ENCODE data around the gene CGB1. TPM values are rescaled to one million over a fixed set of nuclear protein-coding genes. Genes with fewer than 3 reads are reported as not detected.
"Not testable (repeated sequence)": the region's sequence is repeated elsewhere in the genome, so short reads cannot be mapped to it uniquely, and the experiment has no call there.

The CGB1 gene
- total RNA-seq, 3 donors from 2014 or later = not detected

GRCh38 chr19:49020931-49021895 is 15.5 kb downstream of the CGB1 start:
- peaks cover 3% of the 10 kb centered on the region for H3K27me3 Mint-ChIP-seq (ENCODE audit: low read depth)
- no peak overlapping the region for H3K4me3 Mint-ChIP-seq
- ATAC-seq (no peak), DNase-seq (no peak)
- H3K9me3 Mint-ChIP-seq = no peaks in the 10 kb centered on the region
- no peaks in the 10 kb centered on the region for H3K36me3 Mint-ChIP-seq (ENCODE audit: insufficient read depth)
- H3K4me1 Mint-ChIP-seq (ENCODE audit: low read depth) = peaks cover 18% of the 10 kb centered on the region

- H3K9me3 Mint-ChIP-seq = no peaks in the 10 kb centered on the region
- no peak overlapping the region for H3K4me3 Mint-ChIP-seq
- ATAC-seq (no peak), DNase-seq (no peak)
- peaks cover 2% of the 10 kb centered on the region for H3K36me3 Mint-ChIP-seq (ENCODE audit: insufficient read depth)
- H3K27me3 Mint-ChIP-seq (ENCODE audit: low read depth) = peaks cover 3% of the 10 kb centered on the region
- peaks cover 18% of the 10 kb centered on the region for H3K4me1 Mint-ChIP-seq (ENCODE audit: low read depth)
Observed at GRCh38 chr19:49020342-49020741, 16.4 kb downstream of the CGB1 start.

- DNase-seq (peak; percentile 65), ATAC-seq (peak; percentile 38 to 59)
- no peaks in the 10 kb centered on the region for H3K9me3 Mint-ChIP-seq
- peaks cover 18% of the 10 kb centered on the region for H3K4me1 Mint-ChIP-seq (ENCODE audit: low read depth)
- H3K36me3 Mint-ChIP-seq (ENCODE audit: insufficient read depth) = peaks cover 2% of the 10 kb centered on the region
- H3K27me3 Mint-ChIP-seq (ENCODE audit: low read depth) = peaks cover 3% of the 10 kb centered on the region
- peak overlapping the region; percentile 77 for H3K4me3 Mint-ChIP-seq
Observed at GRCh38 chr19:49019242-49019932, 17.3 kb downstream of the CGB1 start.

GRCh38 chr19:49018388-49019241 is 18.1 kb downstream of the CGB1 start:
- not testable (repeated sequence) for H3K27me3 Mint-ChIP-seq (ENCODE audit: low read depth); H3K36me3 Mint-ChIP-seq (ENCODE audit: insufficient read depth); ATAC-seq; H3K9me3 Mint-ChIP-seq; DNase-seq
- peak overlapping the region; percentile 77 for H3K4me3 Mint-ChIP-seq
- peaks cover 18% of the 10 kb centered on the region for H3K4me1 Mint-ChIP-seq (ENCODE audit: low read depth)

- peak overlapping the region; percentile 77 for H3K4me3 Mint-ChIP-seq
- peaks cover 5% of the 10 kb centered on the region for H3K36me3 Mint-ChIP-seq (ENCODE audit: insufficient read depth)
- DNase-seq (peak; percentile 57), ATAC-seq (peak; percentile 85 to 88)
- peaks cover 18% of the 10 kb centered on the region for H3K4me1 Mint-ChIP-seq (ENCODE audit: low read depth)
- peaks cover 3% of the 10 kb centered on the region for H3K27me3 Mint-ChIP-seq (ENCODE audit: low read depth)
- H3K9me3 Mint-ChIP-seq = no peaks in the 10 kb centered on the region
Observed at GRCh38 chr19:49017666-49018351, 18.9 kb downstream of the CGB1 start.

- ATAC-seq (no peak), DNase-seq (no peak)
- Mint-ChIP-seq H3K27me3 (ENCODE audit: low read depth) (peaks cover 3% of the 10 kb centered on the region), H3K36me3 (ENCODE audit: insufficient read depth) (peaks cover 5% of the 10 kb centered on the region), H3K9me3 (no peaks in the 10 kb centered on the region), H3K4me3 (peak within 1 kb of the TSS; percentile 77), H3K4me1 (ENCODE audit: low read depth) (peaks cover 18% of the 10 kb centered on the region)
Observed at GRCh38 chr19:49017041-49017665, 19.5 kb downstream of the CGB1 start, which contains the start of gene LHB. Gene LHB, minus strand, starts transcription at chr19:49017091. Its CDS starts 10 bp downstream, at chr19:49017081.

GRCh38 chr19:49016067-49016839 is 20.4 kb downstream of the CGB1 start:
- Mint-ChIP-seq H3K4me3 (no peak overlapping the region), H3K4me1 (ENCODE audit: low read depth) (peaks cover 17% of the 10 kb centered on the region), H3K27me3 (ENCODE audit: low read depth) (peaks cover 3% of the 10 kb centered on the region), H3K9me3 (no peaks in the 10 kb centered on the region), H3K36me3 (ENCODE audit: insufficient read depth) (peaks cover 5% of the 10 kb centered on the region)
- no peak for DNase-seq
- ATAC-seq = no peak

- H3K9me3 Mint-ChIP-seq = no peaks in the 10 kb centered on the region
- DNase-seq (no peak), ATAC-seq (no peak)
- peaks cover 10% of the 10 kb centered on the region for H3K4me1 Mint-ChIP-seq (ENCODE audit: low read depth)
- H3K36me3 Mint-ChIP-seq (ENCODE audit: insufficient read depth) = peaks cover 8% of the 10 kb centered on the region
- H3K27me3 Mint-ChIP-seq (ENCODE audit: low read depth) = peaks cover 3% of the 10 kb centered on the region
- no peak overlapping the region for H3K4me3 Mint-ChIP-seq
Observed at GRCh38 chr19:49014870-49015255, 21.8 kb downstream of the CGB1 start.

GRCh38 chr19:49014123-49014869 is 22.4 kb downstream of the CGB1 start:
- DNase-seq (no peak), ATAC-seq (no peak)
- H3K4me3 Mint-ChIP-seq = no peak overlapping the region
- peaks cover 9% of the 10 kb centered on the region for H3K4me1 Mint-ChIP-seq (ENCODE audit: low read depth)
- H3K36me3 Mint-ChIP-seq (ENCODE audit: insufficient read depth) = peaks cover 8% of the 10 kb centered on the region
- no peaks in the 10 kb centered on the region for H3K27me3 Mint-ChIP-seq (ENCODE audit: low read depth)
- no peaks in the 10 kb centered on the region for H3K9me3 Mint-ChIP-seq

- Mint-ChIP-seq H3K4me3 (no peak overlapping the region), H3K36me3 (ENCODE audit: insufficient read depth) (peaks cover 8% of the 10 kb centered on the region), H3K9me3 (no peaks in the 10 kb centered on the region), H3K27me3 (ENCODE audit: low read depth) (no peaks in the 10 kb centered on the region), H3K4me1 (ENCODE audit: low read depth) (no peaks in the 10 kb centered on the region)
- DNase-seq (no peak), ATAC-seq (no peak)
Observed at GRCh38 chr19:49011194-49011593, 25.5 kb downstream of the CGB1 start.

- Mint-ChIP-seq H3K4me1 (ENCODE audit: low read depth) (no peaks in the 10 kb centered on the region), H3K9me3 (no peaks in the 10 kb centered on the region), H3K27me3 (ENCODE audit: low read depth) (no peaks in the 10 kb centered on the region), H3K36me3 (ENCODE audit: insufficient read depth) (peaks cover 7% of the 10 kb centered on the region), H3K4me3 (no peak overlapping the region)
- ATAC-seq (no peak), DNase-seq (no peak)
Observed at GRCh38 chr19:49010453-49010852, 26.2 kb downstream of the CGB1 start.

GRCh38 chr19:49009828-49010227 is 26.9 kb downstream of the CGB1 start:
- H3K4me3 Mint-ChIP-seq = no peak overlapping the region
- no peaks in the 10 kb centered on the region for H3K9me3 Mint-ChIP-seq
- no peak for ATAC-seq
- DNase-seq = no peak
- peaks cover 12% of the 10 kb centered on the region for H3K36me3 Mint-ChIP-seq (ENCODE audit: insufficient read depth)
- H3K27me3 Mint-ChIP-seq (ENCODE audit: low read depth) = no peaks in the 10 kb centered on the region
- H3K4me1 Mint-ChIP-seq (ENCODE audit: low read depth) = no peaks in the 10 kb centered on the region

Data from activated T-cell treated with anti-CD3 and anti-CD28 coated beads, Interleukin-2, amount 50 U/mL, for 4 hours (primary cell).